ENCODE results near the gene NOP9.

DNA sequence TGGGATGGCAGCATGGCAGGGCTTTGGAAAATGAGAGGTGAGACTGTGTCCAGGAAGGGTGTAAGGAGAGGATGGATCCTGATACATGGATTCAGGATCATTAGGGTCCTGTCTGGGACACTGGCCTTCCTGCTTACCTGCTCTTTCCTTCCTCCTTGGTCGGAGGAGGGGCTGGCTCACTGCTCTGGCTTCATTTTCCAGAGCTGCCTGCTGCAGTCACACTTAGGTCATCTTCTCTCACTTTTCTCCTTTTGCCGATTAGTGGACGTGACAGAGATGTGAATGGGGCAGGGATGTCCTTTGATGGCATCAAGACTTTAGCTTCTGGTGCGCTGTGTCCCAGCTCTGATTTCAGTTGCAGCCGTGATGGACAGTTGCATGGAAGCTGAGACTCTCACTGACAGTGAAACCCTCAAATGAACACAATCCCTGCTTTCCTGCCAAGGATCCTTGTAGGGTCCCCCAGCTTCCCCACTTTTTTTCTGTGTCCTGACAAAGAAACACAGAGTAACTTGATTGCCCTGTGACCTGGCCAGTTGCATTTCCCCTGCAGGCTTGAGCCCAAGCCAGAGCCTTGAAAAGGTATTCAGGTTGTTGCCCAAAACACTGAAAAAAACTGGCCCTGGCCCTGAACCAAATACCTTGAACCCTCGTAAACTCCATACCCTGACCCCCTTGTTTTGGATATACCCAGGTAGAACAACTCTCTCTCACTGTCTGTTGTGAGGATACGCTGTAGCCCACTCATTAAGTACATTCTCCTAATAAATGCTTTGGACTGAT lies 8.9 kb downstream of the NOP9 start:
- TF ChIP-seq GATA2 (IDR thresholded peaks at IDR 0.05; ENCODE audit: low read depth, low read length) (no peak), GATA3 (IDR thresholded peaks at IDR 0.05; ENCODE audit: low read depth, low read length) (no peak)
